B cell (primary cell): Measurements from ENCODE around the gene PSG2.
"Not testable (repeated sequence)": the region's sequence is repeated elsewhere in the genome, so short reads cannot be mapped to it uniquely, and the experiment has no call there.

Source experiments
- EZH2 ChIP-seq: IDR thresholded peaks from 2 replicates; pipeline ENCODE4 v1.6.1; 2012; ENCODE audit warnings: borderline replicate concordance, low read depth, mild to moderate bottlenecking, moderate library complexity, low read length; ENCODE audit not compliant: insufficient read depth, poor library complexity, severe bottlenecking
- TF ChIP-seq, protein P1 (sequence below): fragments of 200-600 bp; IDR thresholded peaks from one replicate; pipeline ENCODE4 v1.8.0; 2022; ENCODE audit warnings: antibody characterized with exemption, mild to moderate bottlenecking

DNA sequence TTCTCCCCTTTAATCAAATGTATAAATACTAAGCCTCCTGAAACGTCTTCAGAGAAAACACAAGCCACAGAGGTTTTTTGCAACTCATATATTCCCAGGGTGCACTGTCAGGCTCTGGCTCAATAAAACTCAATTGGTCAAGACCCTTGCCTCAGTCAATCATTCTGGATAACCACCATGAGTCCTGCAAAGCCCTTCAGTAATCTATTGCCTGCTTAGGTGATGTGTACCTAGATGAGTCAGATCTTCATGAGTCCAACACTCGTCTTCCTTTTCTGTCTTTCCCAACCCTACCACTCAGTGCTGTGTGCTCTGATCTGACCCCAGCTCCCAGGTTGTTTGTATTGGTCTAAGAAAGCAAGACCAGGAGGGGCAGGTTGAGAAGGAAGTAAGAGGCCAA is 24.1 kb downstream of the PSG2 start:
- TF ChIP-seq, protein P1, sequence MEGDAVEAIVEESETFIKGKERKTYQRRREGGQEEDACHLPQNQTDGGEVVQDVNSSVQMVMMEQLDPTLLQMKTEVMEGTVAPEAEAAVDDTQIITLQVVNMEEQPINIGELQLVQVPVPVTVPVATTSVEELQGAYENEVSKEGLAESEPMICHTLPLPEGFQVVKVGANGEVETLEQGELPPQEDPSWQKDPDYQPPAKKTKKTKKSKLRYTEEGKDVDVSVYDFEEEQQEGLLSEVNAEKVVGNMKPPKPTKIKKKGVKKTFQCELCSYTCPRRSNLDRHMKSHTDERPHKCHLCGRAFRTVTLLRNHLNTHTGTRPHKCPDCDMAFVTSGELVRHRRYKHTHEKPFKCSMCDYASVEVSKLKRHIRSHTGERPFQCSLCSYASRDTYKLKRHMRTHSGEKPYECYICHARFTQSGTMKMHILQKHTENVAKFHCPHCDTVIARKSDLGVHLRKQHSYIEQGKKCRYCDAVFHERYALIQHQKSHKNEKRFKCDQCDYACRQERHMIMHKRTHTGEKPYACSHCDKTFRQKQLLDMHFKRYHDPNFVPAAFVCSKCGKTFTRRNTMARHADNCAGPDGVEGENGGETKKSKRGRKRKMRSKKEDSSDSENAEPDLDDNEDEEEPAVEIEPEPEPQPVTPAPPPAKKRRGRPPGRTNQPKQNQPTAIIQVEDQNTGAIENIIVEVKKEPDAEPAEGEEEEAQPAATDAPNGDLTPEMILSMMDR, result not testable (repeated sequence)
- TF ChIP-seq EZH2, result not testable (repeated sequence)
